Esophagus muscularis mucosa (tissue), 4 donors: ENCODE measurements around the gene JPH2.

Experiments
- EP300 ChIP-seq: sonication (generic); formaldehyde crosslinking; IDR thresholded peaks from one replicate; pipeline ENCODE4 v1.6.1; 2017; ENCODE audit warnings: antibody characterized with exemption
- POLR2A ChIP-seq: fragments of 450-650 bp; IDR thresholded peaks from one replicate; pipeline ENCODE4 v1.6.1; 2017; ENCODE audit warnings: antibody characterized with exemption, moderate library complexity, mild to moderate bottlenecking, low read depth
- POLR2AphosphoS5 ChIP-seq, 2 donors: sonication (generic); formaldehyde crosslinking; IDR thresholded peaks; one replicate each; pipeline ENCODE4 v1.6.1; 2017; ENCODE audit warnings: antibody characterized with exemption in 2 of 2
- TF ChIP-seq, protein P1 (sequence below), 3 experiments: fragments of 200-600 bp in 2 of 3; fragments of 450-650 bp in 1 of 3; sonication (generic) in 2 of 3; IDR thresholded peaks; one replicate each; pipeline ENCODE4 v1.5.1; 2017 to 2019; ENCODE audit warnings: antibody characterized with exemption in 3 of 3, mild to moderate bottlenecking in 2 of 3, moderate library complexity in 1 of 3

DNA sequence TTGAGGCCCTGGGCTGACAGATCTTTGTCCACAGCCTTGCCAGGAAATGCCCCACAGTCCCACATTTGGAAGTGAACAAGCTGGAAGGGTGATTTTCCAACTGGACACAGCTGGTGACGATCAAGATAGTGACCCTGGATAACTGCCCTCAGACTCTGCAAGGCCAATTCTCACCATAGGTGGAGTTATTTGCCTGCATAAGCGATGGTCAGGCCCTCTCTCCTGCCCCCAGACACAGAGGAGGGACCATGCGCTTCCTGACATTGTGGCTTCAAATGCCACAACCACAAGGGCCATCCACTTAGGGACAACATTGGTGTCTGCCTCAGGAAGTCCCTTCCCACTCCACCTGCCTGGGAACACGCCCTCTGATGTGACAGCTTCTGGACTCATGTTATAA lies 96.0 kb downstream of the JPH2 start:
- TF ChIP-seq, protein P1, sequence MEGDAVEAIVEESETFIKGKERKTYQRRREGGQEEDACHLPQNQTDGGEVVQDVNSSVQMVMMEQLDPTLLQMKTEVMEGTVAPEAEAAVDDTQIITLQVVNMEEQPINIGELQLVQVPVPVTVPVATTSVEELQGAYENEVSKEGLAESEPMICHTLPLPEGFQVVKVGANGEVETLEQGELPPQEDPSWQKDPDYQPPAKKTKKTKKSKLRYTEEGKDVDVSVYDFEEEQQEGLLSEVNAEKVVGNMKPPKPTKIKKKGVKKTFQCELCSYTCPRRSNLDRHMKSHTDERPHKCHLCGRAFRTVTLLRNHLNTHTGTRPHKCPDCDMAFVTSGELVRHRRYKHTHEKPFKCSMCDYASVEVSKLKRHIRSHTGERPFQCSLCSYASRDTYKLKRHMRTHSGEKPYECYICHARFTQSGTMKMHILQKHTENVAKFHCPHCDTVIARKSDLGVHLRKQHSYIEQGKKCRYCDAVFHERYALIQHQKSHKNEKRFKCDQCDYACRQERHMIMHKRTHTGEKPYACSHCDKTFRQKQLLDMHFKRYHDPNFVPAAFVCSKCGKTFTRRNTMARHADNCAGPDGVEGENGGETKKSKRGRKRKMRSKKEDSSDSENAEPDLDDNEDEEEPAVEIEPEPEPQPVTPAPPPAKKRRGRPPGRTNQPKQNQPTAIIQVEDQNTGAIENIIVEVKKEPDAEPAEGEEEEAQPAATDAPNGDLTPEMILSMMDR (IDR thresholded peaks at IDR 0.05) = no peak
- TF ChIP-seq POLR2AphosphoS5 (IDR thresholded peaks at IDR 0.05) (no peak), POLR2A (no peak), EP300 (no peak)
